HG03025 (cell line): ENCODE measurements around the gene CHGA.

ENCODE experiments used
- ATAC-seq: cut with Tn5 transposase; IDR thresholded peaks from one replicate; pipeline ENCODE4 v1.9.1; 2021; ENCODE audit warnings: mild to moderate bottlenecking, moderate library complexity; ENCODE audit not compliant: unreplicated experiment, low FRiP score

Gene CHGA

DNA sequence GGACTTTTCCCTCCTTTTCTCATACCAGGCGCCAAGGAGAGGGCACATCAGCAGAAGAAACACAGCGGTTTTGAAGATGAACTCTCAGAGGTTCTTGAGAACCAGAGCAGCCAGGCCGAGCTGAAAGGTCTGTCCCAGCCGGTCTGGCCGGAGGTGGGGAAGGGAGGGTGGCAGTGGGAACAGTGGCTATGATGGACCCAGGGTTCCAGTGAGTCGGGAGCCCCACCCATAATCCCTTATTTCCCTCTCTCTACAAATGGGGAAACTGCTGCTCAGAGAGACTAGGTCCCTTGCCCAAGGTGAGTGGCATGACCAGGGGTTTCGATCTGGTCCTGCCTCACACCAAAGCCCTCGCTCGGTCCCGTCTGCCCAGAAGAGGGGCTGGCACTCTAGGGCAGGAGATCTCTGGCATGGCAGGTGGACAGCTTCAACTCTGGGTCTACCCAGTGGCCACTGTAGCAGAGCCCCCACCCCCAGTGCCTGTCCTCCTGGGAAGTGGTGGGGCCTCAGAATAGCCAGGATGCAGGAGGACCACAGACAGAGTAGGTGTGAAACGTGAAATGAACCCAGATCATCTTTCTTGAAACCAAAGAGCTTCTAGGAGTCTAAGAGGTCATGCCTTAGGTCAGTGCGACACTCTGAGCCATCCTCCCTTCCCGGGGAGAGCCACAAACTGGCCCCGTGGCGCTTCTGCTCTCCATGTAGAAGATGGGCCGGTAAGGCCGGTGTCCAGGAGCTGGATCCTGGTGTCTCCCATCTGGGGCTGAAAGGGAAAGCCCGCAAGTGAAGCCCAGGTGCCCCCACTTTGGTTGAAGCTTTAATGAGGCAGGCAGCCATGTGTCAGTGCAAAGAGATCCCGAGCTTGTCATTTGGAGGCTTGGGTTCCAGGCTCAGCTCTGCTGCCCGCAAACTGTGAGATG, 7.0 kb downstream of the CHGA start:
- no peak for ATAC-seq

DNA sequence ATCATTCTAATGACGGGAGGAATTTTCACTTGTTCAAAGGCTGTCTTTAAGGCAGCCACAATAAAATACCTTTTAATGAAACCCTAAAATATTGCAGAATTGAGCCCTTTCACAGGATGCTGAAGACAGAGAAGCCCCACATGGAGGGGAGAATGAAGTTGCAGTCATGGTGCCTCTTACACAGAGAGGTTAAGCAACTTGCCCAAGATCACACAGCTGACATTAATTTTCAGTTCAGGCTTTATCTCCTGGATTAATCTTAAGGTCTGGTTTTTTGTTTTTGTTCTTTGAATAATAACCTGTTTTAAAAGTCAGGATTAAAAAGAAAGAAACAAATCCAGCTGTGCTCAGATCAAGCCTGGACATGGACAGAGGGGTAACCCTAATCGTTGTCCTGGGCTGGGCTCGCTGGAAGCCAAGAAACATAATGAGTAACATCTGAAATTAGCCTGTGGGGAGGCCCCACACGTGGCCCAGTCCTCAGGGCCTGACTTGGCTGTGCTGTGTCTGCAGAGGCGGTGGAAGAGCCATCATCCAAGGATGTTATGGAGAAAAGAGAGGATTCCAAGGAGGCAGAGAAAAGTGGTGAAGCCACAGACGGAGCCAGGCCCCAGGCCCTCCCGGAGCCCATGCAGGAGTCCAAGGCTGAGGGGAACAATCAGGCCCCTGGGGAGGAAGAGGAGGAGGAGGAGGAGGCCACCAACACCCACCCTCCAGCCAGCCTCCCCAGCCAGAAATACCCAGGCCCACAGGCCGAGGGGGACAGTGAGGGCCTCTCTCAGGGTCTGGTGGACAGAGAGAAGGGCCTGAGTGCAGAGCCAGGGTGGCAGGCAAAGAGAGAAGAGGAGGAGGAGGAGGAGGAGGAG, 8.0 kb downstream of the CHGA start:
- ATAC-seq = no peak

DNA sequence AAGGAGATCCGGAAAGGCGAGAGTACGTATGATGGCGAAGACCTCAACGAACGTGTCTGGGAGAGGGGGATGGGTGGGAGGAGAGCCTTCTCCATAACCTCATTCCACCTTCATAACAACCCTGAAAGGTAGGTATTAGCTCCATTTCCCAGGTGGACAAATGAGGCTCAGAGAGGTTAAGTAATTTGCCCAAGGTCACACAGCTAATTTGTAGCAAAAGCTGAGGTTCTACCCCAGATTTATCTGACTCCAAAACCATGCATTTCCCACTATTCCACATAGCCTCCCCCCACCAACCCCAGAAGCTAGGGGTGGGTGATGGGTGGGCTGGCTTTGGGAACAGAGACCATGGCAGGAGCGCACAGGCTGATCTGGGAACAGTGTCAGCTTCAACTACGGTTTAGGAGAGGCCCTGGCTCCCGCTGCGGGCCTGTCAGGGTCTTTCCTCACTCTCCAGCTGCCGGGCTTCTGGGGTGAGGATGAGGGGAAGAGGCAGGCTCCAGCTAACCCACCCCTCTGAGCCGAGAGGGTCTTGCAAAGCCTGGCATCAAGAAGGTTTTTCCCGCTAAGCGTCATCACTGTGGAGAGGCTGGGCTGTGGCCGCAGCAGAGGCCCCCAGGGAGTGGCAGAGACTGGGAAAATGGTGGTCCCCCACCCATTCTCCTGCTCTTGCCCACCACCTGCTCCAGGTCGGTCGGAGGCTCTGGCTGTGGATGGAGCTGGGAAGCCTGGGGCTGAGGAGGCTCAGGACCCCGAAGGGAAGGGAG, 8.9 kb downstream of the CHGA start:
- ATAC-seq = no peak

- no peak for ATAC-seq
Observed at GRCh38 chr14:92932448-92933395, 9.8 kb downstream of the CHGA start.

- ATAC-seq = no peak
Observed at GRCh38 chr14:92933481-92933880, 10.5 kb downstream of the CHGA start.

GRCh38 chr14:92934196-92935085, 11.5 kb downstream of the CHGA start:
- no peak for ATAC-seq

- no peak for ATAC-seq
Observed at GRCh38 chr14:92935446-92935845, 12.5 kb downstream of the CHGA start.

DNA sequence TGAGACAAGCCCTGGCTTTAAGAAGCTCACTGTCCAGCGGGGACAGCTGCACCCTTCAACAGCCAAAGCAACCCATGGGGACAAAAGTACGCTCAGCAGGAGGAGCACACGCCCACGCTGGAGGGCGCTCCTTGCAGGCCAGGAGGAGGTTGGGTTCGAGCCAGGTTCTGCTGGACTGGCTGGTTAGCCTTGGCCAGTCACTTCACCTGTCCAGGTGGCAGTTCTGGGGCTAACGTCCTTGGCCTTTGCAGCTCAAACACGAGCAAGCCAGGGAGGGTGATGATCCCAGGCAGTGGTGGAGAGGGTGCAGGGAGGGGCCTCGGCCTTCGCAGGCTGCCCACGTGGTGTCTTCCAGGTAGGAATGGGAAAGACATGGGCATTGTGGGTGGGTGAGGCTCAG, 13.1 kb downstream of the CHGA start:
- ATAC-seq = no peak

GRCh38 chr14:92937051-92937937, 14.3 kb downstream of the CHGA start:
- no peak for ATAC-seq

DNA sequence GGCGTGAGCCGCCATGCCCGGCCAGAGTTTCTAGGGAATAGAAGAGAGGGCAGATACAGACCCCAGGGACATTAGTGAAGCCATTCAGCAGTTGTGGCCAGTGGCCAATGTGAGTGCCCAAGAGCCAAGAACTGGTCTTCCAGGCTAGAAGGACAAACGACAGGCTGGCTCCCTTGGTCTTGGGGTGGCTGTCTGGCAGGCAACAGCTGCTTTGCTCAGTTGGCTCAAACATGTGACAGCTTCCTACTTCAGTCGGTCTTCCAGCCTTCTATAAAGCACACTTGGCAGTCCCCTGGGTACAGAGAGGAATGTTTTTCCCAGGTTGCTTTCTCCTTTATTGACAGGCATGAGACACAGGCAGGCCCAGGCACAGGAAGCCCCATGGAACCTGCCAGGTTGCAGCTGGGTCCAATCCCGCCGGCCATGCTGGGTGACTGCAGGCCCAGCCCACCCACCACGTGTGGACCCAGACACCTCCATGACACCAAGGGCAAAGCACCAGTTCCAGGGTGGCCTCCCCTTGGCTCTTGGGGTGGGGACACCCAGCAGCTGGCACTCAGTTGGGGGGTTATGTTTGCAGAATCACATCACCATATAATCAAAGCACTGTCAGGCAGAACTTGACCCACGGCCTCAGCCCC, 15.4 kb downstream of the CHGA start:
- no peak for ATAC-seq

DNA sequence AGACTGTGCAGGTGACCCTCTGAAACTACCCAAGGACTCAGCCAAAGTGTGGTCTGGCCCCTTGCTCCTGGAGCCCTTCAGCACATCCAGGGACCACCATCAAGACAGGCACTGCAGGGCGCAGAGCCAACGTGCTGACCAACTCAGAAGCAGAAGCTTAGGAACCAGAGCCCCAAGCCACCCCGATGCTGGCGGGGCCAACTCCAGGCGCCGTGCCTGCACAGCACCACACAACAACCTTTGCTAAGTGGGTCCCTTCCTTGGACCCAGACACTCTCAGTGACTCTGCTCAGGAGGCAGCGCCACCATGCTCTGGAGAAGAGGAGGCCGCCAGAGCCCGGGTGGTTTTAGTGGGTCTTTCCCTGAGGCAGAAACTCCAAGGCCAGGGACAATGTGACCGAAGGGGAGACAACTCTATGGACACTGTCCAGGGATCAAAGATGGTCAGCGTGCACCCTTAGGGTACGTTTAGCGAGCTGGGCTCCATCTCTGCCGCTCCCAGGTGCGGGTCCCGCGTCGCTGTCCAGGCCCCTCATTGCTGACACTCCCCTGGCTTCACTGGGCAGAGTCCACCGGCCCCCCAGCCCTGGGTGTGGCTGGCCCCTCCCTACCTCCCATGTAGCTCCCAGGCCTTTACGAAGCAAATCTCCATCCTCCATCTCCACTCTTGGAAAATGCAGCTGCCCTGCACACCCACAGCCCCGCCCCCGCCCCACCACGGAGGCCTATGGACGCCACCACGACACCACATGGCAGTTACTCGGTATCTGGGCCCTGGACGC, 16.1 kb downstream of the CHGA start:
- no peak for ATAC-seq

DNA sequence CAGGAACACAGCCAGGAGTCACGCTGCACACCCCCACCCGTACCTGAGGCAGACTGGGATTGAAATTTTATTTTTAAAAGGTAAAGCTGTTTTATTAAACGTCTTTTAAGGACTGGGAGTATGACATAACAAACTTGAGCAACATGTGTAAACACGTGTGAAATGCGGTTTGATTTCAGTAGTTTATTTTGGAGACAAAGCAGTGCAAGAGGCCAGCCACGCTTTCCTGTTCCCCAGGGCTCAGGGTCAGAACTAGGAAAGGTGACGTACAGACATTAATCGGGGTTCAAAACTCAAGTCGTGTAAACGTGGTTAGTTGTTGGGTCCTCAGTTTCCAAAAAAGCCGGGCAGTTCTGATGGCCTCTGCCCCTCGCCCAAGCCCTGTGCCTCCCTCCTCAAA, 16.7 kb downstream of the CHGA start:
- no peak for ATAC-seq

DNA sequence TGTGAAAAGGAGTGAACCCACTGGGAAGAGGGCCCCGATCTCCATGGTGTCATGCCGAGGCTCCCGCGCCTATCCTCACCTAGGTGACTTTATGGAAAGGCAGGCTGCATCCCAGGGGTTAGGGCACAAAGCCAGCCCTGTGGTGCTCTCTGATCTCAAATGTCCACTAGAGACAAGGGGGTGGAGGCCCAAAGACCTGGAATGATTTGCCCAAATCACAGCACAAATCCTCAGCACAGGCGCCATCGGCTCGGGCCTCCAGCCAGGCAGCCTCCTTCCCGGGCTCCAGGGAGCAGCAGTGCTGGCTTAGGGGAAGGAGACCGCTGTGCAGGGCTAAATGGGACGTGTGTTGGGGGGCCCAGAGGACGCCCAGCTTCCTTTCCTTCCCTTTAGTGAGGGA, 17.6 kb downstream of the CHGA start:
- ATAC-seq = no peak

DNA sequence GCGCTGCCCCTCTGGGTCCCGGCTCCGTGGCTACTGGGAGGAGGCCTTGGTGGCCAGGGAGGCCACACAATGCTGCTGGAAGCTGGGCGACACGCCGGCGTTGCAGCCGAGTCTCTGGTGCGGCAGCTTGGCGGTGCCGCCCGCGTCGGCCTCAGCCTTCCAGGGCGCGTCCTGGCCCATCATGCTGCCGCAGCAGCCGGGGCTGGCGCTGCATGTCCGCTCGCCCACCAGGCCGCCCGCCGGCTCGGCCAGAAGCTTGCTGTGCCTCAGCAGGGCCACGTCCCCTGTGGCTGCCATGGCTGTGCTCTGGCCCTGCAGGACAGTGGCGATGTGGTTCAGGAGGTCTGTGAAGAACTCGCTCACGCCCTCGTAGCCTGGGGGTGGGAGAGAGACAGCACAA, 18.6 kb downstream of the CHGA start:
- no peak for ATAC-seq

- ATAC-seq = no peak
Observed at GRCh38 chr14:92942136-92942535, 19.2 kb downstream of the CHGA start.

- no peak for ATAC-seq
Observed at GRCh38 chr14:92942576-92942975, 19.6 kb downstream of the CHGA start.
